NT2/D1 (cell line): ENCODE data around the gene SLC44A4.

Source experiments
- YY1 ChIP-seq: IDR thresholded peaks from 2 replicates; pipeline ENCODE4 v1.6.1; 2011; ENCODE audit not compliant: insufficient read length, insufficient read depth
- ZNF274 ChIP-seq: IDR thresholded peaks from 2 replicates; pipeline ENCODE4 v1.6.1; 2011; ENCODE audit warnings: mild to moderate bottlenecking, low read depth, low read length

- TF ChIP-seq ZNF274 (no peak), YY1 (no peak)
These were observed 575 bp downstream of the SLC44A4 start for GRCh38 chr6:31878222-31878621.
